Activated CD8-positive, alpha-beta memory T cell treated with anti-CD3 and anti-CD28 coated beads, Interleukin-2, amount 50 U/mL, for 24 hours (primary cell): ENCODE data around the gene CFL2.

Experiments used
- DNase-seq: peaks from one replicate; pipeline ENCODE4 v3.0.0-alpha.2; 2020; ENCODE audit errors: extremely low read depth

Gene CFL2

GRCh38 chr14:34676516-34677211, 37.7 kb downstream of the CFL2 start:
- no peak for DNase-seq

- DNase-seq: no peak
Measured at GRCh38 chr14:34673702-34674101, 40.7 kb downstream of the CFL2 start.

- no peak for DNase-seq
Measured at GRCh38 chr14:34671716-34672115, 42.7 kb downstream of the CFL2 start.

- no peak for DNase-seq
Measured at GRCh38 chr14:34668111-34668510, 46.3 kb downstream of the CFL2 start.

- DNase-seq: no peak
Measured at GRCh38 chr14:34667007-34667406, 47.4 kb downstream of the CFL2 start.

- DNase-seq: no peak
Measured at GRCh38 chr14:34665785-34666435, 48.5 kb downstream of the CFL2 start.

- DNase-seq: no peak
Measured at GRCh38 chr14:34662561-34663088, 51.8 kb downstream of the CFL2 start.

- no peak for DNase-seq
Measured at GRCh38 chr14:34660796-34661195, 53.6 kb downstream of the CFL2 start.
